ACC112 (cell line): ENCODE data around the gene GLMN.
"Not testable (repeated sequence)": the region's sequence is repeated elsewhere in the genome, so short reads cannot be mapped to it uniquely, and the experiment has no call there.

Experiments used
- H2AFZ ChIP-seq: fragments of 200-600 bp; sonication (generic); one replicate; pipeline ENCODE4 v1.6.0; 2017; ENCODE audit warnings: antibody characterized with exemption, low read length; ENCODE audit not compliant: unreplicated experiment
- H3K27ac ChIP-seq: fragments of 200-600 bp; sonication (generic); 2 replicates; pipeline ENCODE4 v1.5.1; 2014; ENCODE audit warnings: low read depth, mild to moderate bottlenecking, antibody characterized with exemption, low read length, moderate library complexity
- H3K27me3 ChIP-seq: fragments of 200-600 bp; sonication (generic); 2 replicates; pipeline ENCODE4 v1.6.1; 2014; ENCODE audit warnings: mild to moderate bottlenecking, antibody characterized with exemption, low read length, moderate library complexity, mixed read lengths; ENCODE audit not compliant: insufficient read depth
- H3K36me3 ChIP-seq: fragments of 200-600 bp; sonication (generic); 2 replicates; pipeline ENCODE4 v1.6.1; 2016; ENCODE audit warnings: mild to moderate bottlenecking, antibody characterized with exemption, low read length, moderate library complexity, mixed read lengths; ENCODE audit not compliant: insufficient read depth
- H3K4me1 ChIP-seq: fragments of 200-600 bp; sonication (generic); one replicate; pipeline ENCODE4 v1.6.1; 2016; ENCODE audit warnings: low read length, mixed read lengths; ENCODE audit not compliant: insufficient read depth, unreplicated experiment, control insufficient read depth
- H3K4me3 ChIP-seq: fragments of 200-600 bp; sonication (generic); 2 replicates; pipeline ENCODE4 v1.5.1; 2014; ENCODE audit warnings: mild to moderate bottlenecking, low read depth, low read length
- H3K79me2 ChIP-seq: fragments of 200-600 bp; sonication (generic); one replicate; pipeline ENCODE4 v1.6.0; 2016; ENCODE audit warnings: low read length; ENCODE audit not compliant: control insufficient read depth, unreplicated experiment, insufficient read depth

Gene GLMN

GRCh38 chr1:92298213-92298572 is 594 bp downstream of the GLMN start:
- Histone ChIP-seq H3K79me2 (peaks cover 29% of the 10 kb centered on the region), H3K36me3 (0 out of 2 replicates have a peak, but pooled peaks cover 14% of the 10 kb centered on the region), H3K4me3 (peak overlapping the region; percentile 88), H3K27ac (peak overlapping the region; percentile 72), H2AFZ (peak overlapping the region; percentile 96), H3K27me3 (no peaks in the 10 kb centered on the region), H3K4me1 (peaks cover 16% of the 10 kb centered on the region)

DNA sequence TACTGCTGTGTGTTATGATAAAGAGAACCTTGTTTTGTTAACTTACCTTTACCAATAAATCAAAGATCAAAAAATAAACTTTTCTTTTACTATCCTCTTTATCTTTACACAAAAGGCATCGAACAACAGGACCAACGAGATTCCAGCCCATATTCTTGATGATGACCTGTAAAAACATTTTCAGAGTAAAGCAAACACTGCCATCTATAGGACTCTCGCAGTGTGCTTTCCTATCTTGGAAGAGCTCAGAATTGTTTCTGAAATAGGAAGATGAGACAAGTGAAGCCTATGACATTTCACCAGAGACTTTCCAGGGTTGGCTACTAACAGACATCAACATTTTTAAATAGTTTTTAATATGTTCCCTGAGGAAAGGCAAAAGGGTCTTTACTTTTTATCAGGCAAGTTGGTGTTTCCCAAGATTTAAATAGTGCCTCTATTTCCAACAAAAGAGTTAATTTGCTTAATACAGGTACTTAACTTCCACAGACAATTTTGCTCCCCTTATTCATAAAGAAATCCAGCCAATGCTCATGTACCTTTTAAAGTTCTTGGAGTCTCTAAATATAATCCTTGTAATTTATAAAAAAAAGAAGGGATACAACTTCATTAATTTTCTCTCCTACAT is 7.3 kb downstream of the GLMN start:
- Histone ChIP-seq H3K4me3 (no peak overlapping the region), H3K27ac (no peak overlapping the region), H3K79me2 (no peaks in the 10 kb centered on the region), H3K4me1 (no peaks in the 10 kb centered on the region), H3K27me3 (no peaks in the 10 kb centered on the region), H3K36me3 (peaks cover 19% of the 10 kb centered on the region), H2AFZ (no peak overlapping the region)

DNA sequence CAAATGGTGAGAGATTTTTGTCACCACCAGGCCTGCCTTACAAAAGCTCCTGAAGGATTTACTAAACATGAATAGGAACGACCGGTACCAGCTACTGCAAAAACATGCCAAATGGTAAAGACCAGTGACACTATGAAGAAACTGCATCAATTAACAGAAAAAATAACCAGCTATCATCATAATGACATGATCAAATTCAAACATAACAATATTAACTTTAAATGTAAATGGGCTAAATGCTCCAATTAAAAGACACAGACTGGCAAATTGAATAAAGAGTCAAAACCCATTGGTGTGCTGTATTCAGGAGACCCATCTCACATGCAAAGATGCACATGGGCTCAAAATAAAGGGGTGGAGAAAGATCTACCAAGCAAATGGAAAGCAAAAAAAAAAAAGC is 17.4 kb downstream of the GLMN start:
- H3K27ac ChIP-seq, H3K36me3 ChIP-seq, H3K27me3 ChIP-seq, H2AFZ ChIP-seq, H3K4me1 ChIP-seq, H3K79me2 ChIP-seq, H3K4me3 ChIP-seq: not testable (repeated sequence)

- H3K4me3 ChIP-seq, H3K4me1 ChIP-seq, H3K27me3 ChIP-seq, H3K36me3 ChIP-seq, H2AFZ ChIP-seq, H3K27ac ChIP-seq, H3K79me2 ChIP-seq: not testable (repeated sequence)
Observed at GRCh38 chr1:92279781-92280180, 19.0 kb downstream of the GLMN start.

- peaks cover 17% of the 10 kb centered on the region for H3K36me3 ChIP-seq
- no peaks in the 10 kb centered on the region for H3K27me3 ChIP-seq
- no peak overlapping the region for H3K27ac ChIP-seq
- no peak overlapping the region for H2AFZ ChIP-seq
- no peak overlapping the region for H3K4me3 ChIP-seq
- peaks cover 9% of the 10 kb centered on the region for H3K4me1 ChIP-seq
- H3K79me2 ChIP-seq: no peaks in the 10 kb centered on the region
Observed at GRCh38 chr1:92277105-92277723, 21.6 kb downstream of the GLMN start.

DNA sequence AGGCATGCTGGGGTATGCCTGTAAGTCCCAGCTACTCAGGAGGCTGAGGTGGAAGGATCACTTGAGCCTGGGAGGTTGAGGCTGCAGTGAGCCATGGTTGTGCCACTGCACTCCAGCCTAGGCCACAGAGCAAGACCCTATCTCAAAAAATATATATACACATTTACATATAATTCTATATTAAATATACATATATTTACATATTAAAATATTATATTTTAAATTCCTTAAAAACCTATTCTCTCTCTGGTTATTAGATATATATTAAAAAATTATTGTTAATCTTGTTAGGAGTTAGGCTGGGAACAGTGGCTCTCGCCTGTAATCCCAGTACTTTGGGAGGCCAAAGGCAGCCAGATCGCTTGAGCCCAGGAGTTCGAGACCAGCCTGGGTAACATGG is 22.7 kb downstream of the GLMN start:
- no peak overlapping the region for H3K4me3 ChIP-seq
- H3K27me3 ChIP-seq: no peaks in the 10 kb centered on the region
- no peaks in the 10 kb centered on the region for H3K79me2 ChIP-seq
- H3K36me3 ChIP-seq: peaks cover 17% of the 10 kb centered on the region
- H3K27ac ChIP-seq: no peak overlapping the region
- peaks cover 9% of the 10 kb centered on the region for H3K4me1 ChIP-seq
- no peak overlapping the region for H2AFZ ChIP-seq

GRCh38 chr1:92274939-92275338 is 23.8 kb downstream of the GLMN start:
- Histone ChIP-seq H3K4me1 (peaks cover 9% of the 10 kb centered on the region), H3K36me3 (peaks cover 21% of the 10 kb centered on the region), H3K27me3 (no peaks in the 10 kb centered on the region), H3K27ac (no peak overlapping the region), H2AFZ (no peak overlapping the region), H3K4me3 (no peak overlapping the region), H3K79me2 (no peaks in the 10 kb centered on the region)

GRCh38 chr1:92273039-92273438 is 25.7 kb downstream of the GLMN start:
- no peak overlapping the region for H3K4me3 ChIP-seq
- no peak overlapping the region for H2AFZ ChIP-seq
- H3K79me2 ChIP-seq: no peaks in the 10 kb centered on the region
- peaks cover 25% of the 10 kb centered on the region for H3K36me3 ChIP-seq
- no peaks in the 10 kb centered on the region for H3K27me3 ChIP-seq
- peaks cover 9% of the 10 kb centered on the region for H3K4me1 ChIP-seq
- H3K27ac ChIP-seq: no peak overlapping the region

GRCh38 chr1:92262516-92262915 is 36.3 kb downstream of the GLMN start:
- no peak overlapping the region for H2AFZ ChIP-seq
- no peak overlapping the region for H3K27ac ChIP-seq
- no peaks in the 10 kb centered on the region for H3K79me2 ChIP-seq
- peaks cover 25% of the 10 kb centered on the region for H3K36me3 ChIP-seq
- H3K4me3 ChIP-seq: no peak overlapping the region
- no peaks in the 10 kb centered on the region for H3K27me3 ChIP-seq
- H3K4me1 ChIP-seq: peaks cover 6% of the 10 kb centered on the region

DNA sequence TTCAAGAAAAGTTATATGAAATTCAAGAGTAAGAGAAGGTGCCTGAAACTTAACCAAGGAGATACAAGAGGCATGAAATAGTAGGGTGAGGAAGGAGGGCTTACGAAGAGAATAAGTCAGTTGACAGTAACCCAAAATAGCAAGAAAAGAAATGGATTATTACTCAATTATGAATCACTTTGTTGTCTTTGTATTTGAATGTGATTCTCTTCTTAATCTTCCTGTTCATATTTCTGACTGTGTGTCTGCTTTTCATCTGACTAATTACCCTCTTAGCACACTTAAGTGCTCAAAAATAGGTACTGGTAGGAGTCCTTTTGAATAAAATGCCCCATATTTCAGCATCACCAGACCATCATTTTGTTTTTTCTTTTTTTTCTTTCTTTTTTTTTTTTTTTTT is 39.4 kb downstream of the GLMN start:
- no peak overlapping the region for H2AFZ ChIP-seq
- no peaks in the 10 kb centered on the region for H3K79me2 ChIP-seq
- no peak overlapping the region for H3K27ac ChIP-seq
- peaks cover 6% of the 10 kb centered on the region for H3K4me1 ChIP-seq
- H3K4me3 ChIP-seq: no peak overlapping the region
- no peaks in the 10 kb centered on the region for H3K27me3 ChIP-seq
- H3K36me3 ChIP-seq: peaks cover 25% of the 10 kb centered on the region

DNA sequence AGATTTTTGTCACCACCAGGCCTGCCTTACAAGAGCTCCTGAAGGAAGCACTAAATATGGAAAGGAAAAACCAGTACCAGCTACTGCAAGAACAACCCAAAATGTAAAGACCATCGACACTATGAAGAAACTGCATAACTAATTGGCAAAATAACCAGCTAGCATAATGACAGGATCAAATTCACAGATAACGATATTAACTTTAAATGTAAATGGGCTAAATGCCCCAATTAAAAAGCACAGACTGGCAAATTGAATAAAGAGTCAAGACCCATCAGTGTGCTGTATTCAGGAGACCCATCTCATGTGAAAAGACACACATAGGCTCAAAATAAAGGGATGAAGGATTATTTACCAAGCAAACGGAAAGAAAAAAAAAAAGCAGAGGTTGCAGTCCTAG is 44.1 kb downstream of the GLMN start:
- H3K27ac ChIP-seq: not testable (repeated sequence)

More for the DNA sequence above, 44.1 kb downstream of the GLMN start:
- not testable (repeated sequence) for H3K4me3 ChIP-seq, H2AFZ ChIP-seq, H3K27me3 ChIP-seq, H3K4me1 ChIP-seq, H3K79me2 ChIP-seq, H3K36me3 ChIP-seq
